OCI-LY3 (cell line): ENCODE results near the gene RHOF.

Source experiments
- H2AFZ ChIP-seq: fragments of 200-600, 300-600 bp; shearing (Covaris generic); 2 replicates; pipeline ENCODE4 v1.6.0; 2014; ENCODE audit warnings: antibody characterized with exemption, low read depth, low read length
- H3K27ac ChIP-seq: fragments of 200-600, 300-600 bp; sonication (generic); 2 replicates; pipeline ENCODE4 v1.5.1; 2014; ENCODE audit warnings: mild to moderate bottlenecking, low read length, moderate library complexity, mixed read lengths
- H3K27me3 ChIP-seq: fragments of 200-600, 300-600 bp; sonication (generic); 2 replicates; pipeline ENCODE4 v1.6.1; 2014; ENCODE audit warnings: low read depth, low read length, mixed read lengths
- H3K36me3 ChIP-seq: fragments of 200-600, 300-600 bp; sonication (generic); replicated peaks from 2 replicates; pipeline ENCODE3; 2014; ENCODE audit warnings: low read depth, low read length, mixed read lengths
- H3K4me1 ChIP-seq: fragments of 300-600, 200-600 bp; sonication (generic); 2 replicates; pipeline ENCODE4 v1.6.1; 2014; ENCODE audit warnings: low read length, mixed read lengths
- H3K4me2 ChIP-seq: fragments of 200-600, 300-600 bp; sonication (generic); 2 replicates; pipeline ENCODE4 v1.6.1; 2014; ENCODE audit warnings: low read length, mixed read lengths
- H3K4me3 ChIP-seq: fragments of 300-600, 200-600 bp; sonication (generic); 2 replicates; pipeline ENCODE4 v1.5.1; 2014; ENCODE audit warnings: antibody characterized with exemption, mild to moderate bottlenecking, low read length, moderate library complexity
- H3K79me2 ChIP-seq: fragments of 300-600, 200-600 bp; shearing (Covaris generic); 2 replicates; pipeline ENCODE4 v1.6.1; 2014; ENCODE audit warnings: mild to moderate bottlenecking, low read length, mixed read lengths
- H3K9ac ChIP-seq: fragments of 300-600, 200-600 bp; shearing (Covaris generic); 2 replicates; pipeline ENCODE4 v1.6.0; 2014; ENCODE audit warnings: mild to moderate bottlenecking, low read length, moderate library complexity
- H3K9me3 ChIP-seq: fragments of 200-600, 300-600 bp; shearing (Covaris generic); 2 replicates; pipeline ENCODE4 v1.6.1; 2014; ENCODE audit warnings: low read length, mixed read lengths; ENCODE audit not compliant: insufficient read depth
- H4K20me1 ChIP-seq: fragments of 200-600, 300-600 bp; sonication (generic); 2 replicates; pipeline ENCODE4 v1.6.1; 2016; ENCODE audit warnings: low read length, mixed read lengths; ENCODE audit not compliant: insufficient read depth
- CTCF ChIP-seq: fragments of 200-600, 300-600 bp; sonication (generic); IDR thresholded peaks from 2 replicates; pipeline ENCODE4 v1.5.1; 2014; ENCODE audit warnings: antibody characterized with exemption, low read length, low read depth
- EZH2phosphoT487 ChIP-seq: fragments of 200-600 bp; shearing (Covaris generic); IDR thresholded peaks from 2 replicates; pipeline ENCODE4 v1.6.1; 2018; ENCODE audit warnings: antibody characterized with exemption, mixed run types, low read depth

Gene RHOF

DNA sequence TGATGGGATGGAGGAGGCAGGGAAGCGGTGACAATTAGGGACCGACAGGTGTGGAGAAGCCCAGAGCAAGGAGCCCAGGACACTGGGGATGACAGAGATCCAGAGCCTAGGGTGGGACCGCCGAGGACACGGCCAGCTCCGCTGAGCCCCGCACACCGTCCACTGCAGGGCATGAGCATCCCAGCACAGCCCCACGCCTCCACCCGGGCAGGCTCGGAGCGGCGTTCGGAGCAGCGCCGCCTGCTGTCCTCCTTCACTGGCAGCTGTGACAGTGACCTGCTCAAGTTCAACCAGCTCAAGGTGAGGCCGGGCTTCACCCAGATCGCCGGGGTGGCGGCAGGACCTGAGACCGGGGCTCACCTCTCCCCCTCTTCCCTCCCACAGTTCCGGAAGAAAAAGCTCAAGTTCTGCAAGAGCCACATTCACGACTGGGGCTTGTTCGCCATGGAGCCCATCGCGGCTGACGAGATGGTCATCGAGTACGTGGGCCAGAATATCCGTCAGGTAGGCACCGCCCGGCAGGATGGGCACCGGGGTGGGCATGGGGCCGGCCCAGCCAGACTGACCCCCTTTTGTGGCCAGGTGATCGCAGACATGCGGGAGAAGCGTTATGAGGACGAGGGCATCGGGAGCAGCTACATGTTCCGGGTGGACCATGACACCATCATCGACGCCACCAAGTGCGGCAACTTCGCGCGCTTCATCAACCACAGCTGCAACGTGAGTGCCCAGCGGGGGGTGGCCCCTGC is 34.0 kb upstream of the RHOF start:
- no peaks in the 10 kb centered on the region for H4K20me1 ChIP-seq
- TF ChIP-seq EZH2phosphoT487 (no peak), CTCF (no peak)
- H3K4me1 ChIP-seq = no peaks in the 10 kb centered on the region
- H3K79me2 ChIP-seq = no peaks in the 10 kb centered on the region; the same call in 1 of the 2 replicates
- H2AFZ ChIP-seq = no peak overlapping the region
- H3K36me3 ChIP-seq = peaks cover 65% of the 10 kb centered on the region
- no peak overlapping the region for H3K4me3 ChIP-seq
- H3K9me3 ChIP-seq = no peaks in the 10 kb centered on the region
- no peaks in the 10 kb centered on the region for H3K27me3 ChIP-seq
- H3K9ac ChIP-seq = no peak overlapping the region
- no peak overlapping the region for H3K4me2 ChIP-seq
- no peak overlapping the region for H3K27ac ChIP-seq

DNA sequence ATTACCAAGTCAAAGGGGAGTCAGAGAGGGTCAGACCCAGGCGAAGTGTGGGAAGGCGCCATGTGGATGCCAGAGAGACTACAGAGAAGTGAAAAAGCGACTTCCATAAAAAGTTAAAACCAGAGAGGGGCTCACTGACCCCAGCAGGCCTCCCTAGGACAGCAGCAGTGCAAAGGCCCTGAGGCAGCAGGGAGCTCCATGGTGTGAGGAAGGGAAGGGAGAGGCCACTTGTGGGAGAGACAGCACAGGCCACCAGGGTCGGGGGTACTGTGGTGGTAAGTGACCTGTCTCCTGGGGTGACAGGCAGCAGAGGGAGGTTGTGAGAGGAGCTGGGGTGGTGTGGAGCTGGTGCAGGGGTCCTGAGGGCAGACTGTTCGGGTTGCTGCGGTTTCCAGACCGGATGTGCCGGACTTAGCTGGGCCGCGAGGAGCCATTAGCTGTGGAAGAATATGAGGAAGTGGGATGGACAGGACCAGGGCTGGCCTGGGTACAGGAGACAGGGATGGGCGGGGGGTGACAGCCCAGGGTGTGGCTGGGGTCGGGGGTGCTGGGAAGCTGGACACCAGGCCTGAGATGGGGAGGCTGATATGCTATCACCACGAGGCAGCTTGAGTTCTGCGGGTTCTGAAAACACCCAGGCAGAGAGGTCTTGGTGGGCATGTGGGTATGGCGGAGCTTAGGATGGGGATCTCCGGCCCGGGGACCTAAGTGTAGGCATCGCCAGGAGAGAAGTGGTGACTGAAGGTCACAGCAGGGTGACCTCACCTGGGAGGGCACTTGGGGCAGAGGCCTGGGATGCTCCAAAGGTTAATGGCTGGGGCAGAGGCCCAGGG is 33.0 kb upstream of the RHOF start:
- Histone ChIP-seq H3K9me3 (no peaks in the 10 kb centered on the region), H3K4me3 (no peak overlapping the region), H3K4me1 (no peaks in the 10 kb centered on the region), H3K36me3 (peaks cover 64% of the 10 kb centered on the region), H3K9ac (no peak overlapping the region), H3K27ac (no peak overlapping the region), H3K27me3 (no peaks in the 10 kb centered on the region), H3K4me2 (no peak overlapping the region), H4K20me1 (no peaks in the 10 kb centered on the region), H3K79me2 (no peaks in the 10 kb centered on the region; the same call in 1 of the 2 replicates), H2AFZ (no peak overlapping the region)
- no peak for TF ChIP-seq CTCF
- TF ChIP-seq EZH2phosphoT487 = no peak

- no peaks in the 10 kb centered on the region for H3K9me3 ChIP-seq
- no peak overlapping the region for H3K4me3 ChIP-seq
- no peaks in the 10 kb centered on the region; the same call in 1 of the 2 replicates for H4K20me1 ChIP-seq
- peaks cover 1% of the 10 kb centered on the region; the same call in 1 of the 2 replicates for H3K79me2 ChIP-seq
- H3K27ac ChIP-seq = no peak overlapping the region
- no peak overlapping the region for H3K4me2 ChIP-seq
- no peak overlapping the region for H3K9ac ChIP-seq
- peaks cover 61% of the 10 kb centered on the region for H3K36me3 ChIP-seq
- no peak overlapping the region for H2AFZ ChIP-seq
- no peaks in the 10 kb centered on the region for H3K27me3 ChIP-seq
- no peak for TF ChIP-seq CTCF
- no peak for TF ChIP-seq EZH2phosphoT487
- H3K4me1 ChIP-seq = no peaks in the 10 kb centered on the region
Measured at GRCh38 chr12:121825041-121825523, 31.6 kb upstream of the RHOF start.

GRCh38 chr12:121823727-121824115 is 30.2 kb upstream of the RHOF start:
- H3K4me2 ChIP-seq = no peak overlapping the region
- no peak overlapping the region for H3K27ac ChIP-seq
- peaks cover 11% of the 10 kb centered on the region; the same call in 1 of the 2 replicates for H3K79me2 ChIP-seq
- no peaks in the 10 kb centered on the region for H3K27me3 ChIP-seq
- H3K4me3 ChIP-seq = no peak overlapping the region
- peaks cover 65% of the 10 kb centered on the region for H3K36me3 ChIP-seq
- no peak for TF ChIP-seq EZH2phosphoT487
- no peak for TF ChIP-seq CTCF
- H3K4me1 ChIP-seq = no peaks in the 10 kb centered on the region
- H3K9me3 ChIP-seq = no peaks in the 10 kb centered on the region
- H2AFZ ChIP-seq = no peak overlapping the region
- no peak overlapping the region for H3K9ac ChIP-seq
- no peaks in the 10 kb centered on the region; the same call in 1 of the 2 replicates for H4K20me1 ChIP-seq
